Activated CD4-positive, alpha-beta T cell treated with anti-CD3 and anti-CD28 coated beads for 36 hours (primary cell): ENCODE data around the gene PPP1CA. TPM values are rescaled to one million over a fixed set of nuclear protein-coding genes. Genes with fewer than 3 reads are reported as not detected.

Source experiments
- ATAC-seq: fragments of 200-7000 bp; cut with Tn5 transposase; one replicate; pipeline ENCODE4 v1.10.0; 2021; ENCODE audit warnings: mild to moderate bottlenecking, moderate library complexity
- CTCF ChIA-PET: fragments of 350-600 bp; sonication (Branson Sonifier 250); formaldehyde crosslinking; loops from one replicate; lab custom pipeline; 2021; ENCODE audit warnings: antibody characterized with exemption; lab: Charles Lee
- POLR2A ChIA-PET: fragments of 350-600 bp; sonication (Branson Sonifier 250); formaldehyde crosslinking; loops from one replicate; lab custom pipeline; 2021; ENCODE audit warnings: antibody characterized with exemption, inconsistent platforms; lab: Charles Lee
- DNase-seq: peaks from one replicate; pipeline ENCODE4 v3.0.0-alpha.2; 2020
- H3K27ac Mint-ChIP-seq: one replicate; pipeline ENCODE4 v1.8.0; 2021; ENCODE audit warnings: mixed read lengths
- H3K27me3 Mint-ChIP-seq: one replicate; pipeline ENCODE4 v1.8.0; 2021; ENCODE audit warnings: mixed read lengths
- H3K36me3 Mint-ChIP-seq: one replicate; pipeline ENCODE4 v1.8.0; 2021; ENCODE audit warnings: low read depth, mixed read lengths
- H3K4me1 Mint-ChIP-seq: one replicate; pipeline ENCODE4 v1.8.0; 2021; ENCODE audit warnings: mixed read lengths
- H3K4me3 Mint-ChIP-seq: one replicate; pipeline ENCODE4 v1.8.0; 2021; ENCODE audit warnings: mild to moderate bottlenecking, moderate library complexity, mixed read lengths
- H3K9me3 Mint-ChIP-seq: one replicate; pipeline ENCODE4 v1.8.0; 2021; ENCODE audit warnings: low read depth, mixed read lengths
- intact Hi-C, 2 experiments: fragments of 100-400 bp; cut with DNase I in 1 of 2; cut with micrococcal nuclease in 1 of 2; formaldehyde crosslinking; loops; one replicate each; pipeline versions ENCODE4 v1.14.2 to v1.15.1; 2022 to 2024; cut with DNase I, micrococcal nuclease
- total RNA-seq, 2 experiments: library from RNA; stranded (reverse); gene quantifications; one replicate each; pipeline ENCODE4 v1.2.3, GENCODE V29; 2021

Gene PPP1CA
- total RNA-seq, 2 experiments from 2014 or later = 199 to 227 TPM

DNA sequence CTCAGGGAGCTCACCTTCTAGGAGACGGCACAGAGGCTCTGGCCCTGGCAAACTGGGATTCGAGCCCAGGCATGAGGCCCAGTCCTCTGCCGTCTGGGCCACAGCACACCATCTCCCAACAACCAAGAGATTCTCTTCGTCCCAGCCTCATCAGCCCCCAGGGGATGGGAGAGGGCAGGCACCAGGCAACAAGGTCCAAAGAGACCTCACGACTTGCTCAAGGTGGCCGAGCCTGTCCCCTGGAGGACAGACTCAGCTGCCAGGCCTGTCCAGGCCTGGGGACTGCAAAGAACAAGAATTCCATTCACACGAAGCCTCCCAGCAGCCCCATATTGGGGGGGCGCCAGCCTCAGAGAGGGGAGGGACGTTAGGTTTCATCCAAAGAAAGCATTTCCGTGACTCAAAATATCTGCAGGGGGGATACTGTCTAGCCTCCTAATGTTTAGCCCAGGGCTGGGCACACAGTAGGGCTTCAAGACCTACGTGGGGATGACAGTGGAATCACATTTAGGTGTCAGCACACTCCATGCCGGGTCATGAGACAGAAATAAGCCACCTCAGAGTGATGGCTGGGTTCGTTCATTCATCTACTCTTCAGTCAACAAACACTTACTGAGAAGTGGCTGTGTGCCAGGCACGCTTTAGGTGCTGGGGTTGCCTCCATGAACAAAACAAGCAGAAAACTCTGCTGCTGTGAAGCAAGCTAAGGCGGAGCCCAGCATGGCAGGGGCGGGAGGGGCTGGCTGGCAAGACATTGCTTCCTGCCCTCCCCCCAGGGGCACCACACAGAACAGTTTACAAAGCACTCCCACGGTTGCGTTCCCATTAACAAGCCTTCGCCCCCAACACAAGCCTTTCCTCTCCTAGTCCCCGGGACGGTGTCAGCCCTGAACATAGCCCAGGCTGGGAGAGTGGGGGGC lies 15.0 kb upstream of the PPP1CA start:
- intact Hi-C loops = loop anchor here in 1 of 2 experiments (1.0 kb wide), 1 partner anchor 9 kb away; no protein-coding TSS in a partner anchor
- Mint-ChIP-seq H3K27me3 (no peaks in the 10 kb centered on the region), H3K4me1 (peaks cover 68% of the 10 kb centered on the region), H3K27ac (peak overlapping the region; percentile 79), H3K4me3 (peak overlapping the region; percentile 1), H3K36me3 (no peaks in the 10 kb centered on the region), H3K9me3 (no peaks in the 10 kb centered on the region)
- ChIA-PET POLR2A (interaction anchor here (0.7 kb wide), 1 partner anchor 68 kb away, joined by 3 read pairs; no protein-coding TSS in a partner anchor), CTCF (interaction anchor here (0.7 to 1.4 kb wide), 3 partner anchors 21 to 67 kb away, joined by 3 to 6 read pairs (median 4); no protein-coding TSS in a partner anchor)
- DNase-seq = peak; percentile 81
- peak; percentile 7 for ATAC-seq

DNA sequence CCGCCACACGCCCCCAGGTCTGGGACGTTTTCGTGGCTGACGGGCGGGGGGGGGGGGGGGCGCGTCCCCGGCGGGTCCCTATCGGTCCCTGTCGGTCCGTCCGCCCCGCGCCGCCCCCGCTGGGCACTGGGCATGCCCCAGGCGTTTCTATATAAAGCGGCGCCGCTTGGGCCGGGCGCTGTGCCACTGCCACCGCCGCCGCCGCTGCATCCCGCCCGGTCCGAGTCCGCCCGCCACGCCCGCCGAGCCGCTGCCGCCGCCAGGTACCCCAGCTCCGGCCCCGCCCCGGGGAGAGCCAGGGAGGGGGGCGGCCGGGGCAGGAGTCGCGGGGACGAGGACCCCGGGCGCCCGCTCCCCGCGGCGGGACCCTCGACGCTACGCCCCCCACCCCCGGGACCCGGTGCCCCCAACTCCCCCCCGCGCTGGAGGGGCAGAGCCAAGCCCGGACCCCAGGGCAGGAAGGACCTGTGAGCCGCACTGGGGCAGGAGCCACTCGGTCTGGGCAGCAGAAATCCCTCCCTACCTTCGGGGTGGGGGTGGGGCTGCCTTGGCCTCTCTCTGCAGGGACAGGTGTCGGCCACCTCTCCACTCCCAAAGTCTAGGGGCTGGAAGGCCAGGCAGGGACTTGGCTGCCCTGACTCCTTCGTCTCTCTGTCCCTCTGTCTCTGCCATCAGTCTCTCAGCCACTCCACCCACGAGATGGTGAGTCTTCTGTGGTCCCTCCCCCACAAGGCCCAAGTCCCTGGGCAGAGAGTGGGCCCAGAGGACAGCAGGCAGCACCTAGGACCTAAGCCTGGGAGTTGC lies 14.0 kb upstream of the PPP1CA start, which contains the start of gene CARNS1:
Gene CARNS1, plus strand, starts transcription at position 178 of the 804 bp plus-strand sequence. Its CDS starts 522 bp downstream, at position 700.
- no peaks in the 10 kb centered on the region for H3K36me3 Mint-ChIP-seq
- intact Hi-C loops = loop anchor here in 1 of 2 experiments (1.0 kb wide), 1 partner anchor 8 kb away; no protein-coding TSS in a partner anchor
- H3K27me3 Mint-ChIP-seq = no peaks in the 10 kb centered on the region
- ChIA-PET POLR2A (interaction anchor here (0.6 kb wide), 1 partner anchor 19 kb away, joined by 3 read pairs; no protein-coding TSS in a partner anchor), CTCF (no interaction called here)
- H3K27ac Mint-ChIP-seq = peak within 1 kb of the TSS; percentile 79
- ATAC-seq (no peak), DNase-seq (peak; percentile 45)
- H3K4me3 Mint-ChIP-seq = peak within 1 kb of the TSS; percentile 60
- peaks cover 73% of the 10 kb centered on the region for H3K4me1 Mint-ChIP-seq
- H3K9me3 Mint-ChIP-seq = no peaks in the 10 kb centered on the region

DNA sequence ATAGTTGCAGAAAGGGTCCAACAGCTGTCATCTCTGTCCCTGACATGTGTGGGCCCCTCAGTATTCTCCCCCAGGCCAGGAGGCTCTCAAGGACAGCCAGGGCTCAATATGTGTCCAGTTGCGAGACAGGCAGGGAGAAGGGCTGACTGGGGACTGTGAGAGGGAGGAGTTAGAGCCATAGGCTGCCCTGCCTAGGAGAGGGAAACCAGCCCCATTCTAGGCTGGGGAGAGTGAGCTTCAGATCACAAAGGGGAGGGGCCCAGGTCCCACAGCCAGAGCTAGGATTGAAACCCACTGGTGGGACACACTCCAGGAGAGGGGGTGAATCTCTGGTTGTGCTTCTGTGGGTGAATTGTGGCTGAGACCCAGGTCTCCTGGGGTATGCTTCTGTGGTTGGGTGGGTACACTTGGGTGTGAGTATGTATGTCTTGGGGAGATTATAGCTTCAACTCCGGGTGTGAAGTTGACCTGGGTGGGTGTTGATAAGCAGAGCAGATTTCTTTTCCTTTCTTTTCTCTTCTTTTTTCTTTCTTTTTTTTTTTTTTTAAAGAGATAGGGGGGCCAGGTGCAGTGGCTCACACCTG lies 11.7 kb upstream of the PPP1CA start:
- ATAC-seq (no peak), DNase-seq (peak; percentile 21)
- intact Hi-C loops = no loop called here
- Mint-ChIP-seq H3K4me1 (peaks cover 76% of the 10 kb centered on the region), H3K4me3 (no peak overlapping the region), H3K27me3 (no peaks in the 10 kb centered on the region), H3K27ac (peak overlapping the region; percentile 16), H3K9me3 (no peaks in the 10 kb centered on the region), H3K36me3 (peaks cover 10% of the 10 kb centered on the region)
- POLR2A ChIA-PET = interaction anchor here (0.5 to 0.7 kb wide), 5 partner anchors 8 to 171 kb away, joined by 3 to 6 read pairs (median 4); partner anchors contain the start of gene GSTP1
- CTCF ChIA-PET = interaction anchor here (0.6 to 1.9 kb wide), 8 partner anchors 10 to 75 kb away, joined by 3 to 8 read pairs (median 3); partner anchors contain the start of genes PPP1CA and TBC1D10C

GRCh38 chr11:67412495-67413179 lies 11.0 kb upstream of the PPP1CA start:
- Mint-ChIP-seq H3K9me3 (no peaks in the 10 kb centered on the region), H3K27ac (peak overlapping the region; percentile 42), H3K4me3 (no peak overlapping the region), H3K36me3 (peaks cover 15% of the 10 kb centered on the region), H3K27me3 (no peaks in the 10 kb centered on the region), H3K4me1 (peaks cover 76% of the 10 kb centered on the region)
- ATAC-seq (no peak), DNase-seq (peak; percentile 24)
- intact Hi-C loops = no loop called here
- ChIA-PET CTCF (interaction anchor here (0.6 to 1.9 kb wide), 7 partner anchors 9 to 75 kb away, joined by 3 to 8 read pairs (median 3); partner anchors contain the start of genes PPP1CA and TBC1D10C), POLR2A (interaction anchor here (0.7 kb wide), 1 partner anchor 10 kb away, joined by 3 read pairs; no protein-coding TSS in a partner anchor)

- intact Hi-C loops = no loop called here
- Mint-ChIP-seq H3K27me3 (no peaks in the 10 kb centered on the region), H3K4me1 (peaks cover 79% of the 10 kb centered on the region), H3K9me3 (no peaks in the 10 kb centered on the region), H3K4me3 (no peak overlapping the region), H3K36me3 (peaks cover 22% of the 10 kb centered on the region), H3K27ac (peak overlapping the region; percentile 17)
- POLR2A ChIA-PET = no interaction called here
- peak; percentile 46 for DNase-seq
- peak; percentile 14 for ATAC-seq
- CTCF ChIA-PET = interaction anchor here (1.2 to 1.9 kb wide), 2 partner anchors 10 to 55 kb away, joined by 3 to 8 read pairs; partner anchors contain the start of gene PPP1CA
These were observed 10.1 kb upstream of the PPP1CA start for GRCh38 chr11:67411785-67412152.

GRCh38 chr11:67410984-67411784 lies 9.5 kb upstream of the PPP1CA start:
- POLR2A ChIA-PET = no interaction called here
- Mint-ChIP-seq H3K27me3 (no peaks in the 10 kb centered on the region), H3K36me3 (peaks cover 27% of the 10 kb centered on the region), H3K4me1 (peaks cover 79% of the 10 kb centered on the region), H3K9me3 (no peaks in the 10 kb centered on the region), H3K4me3 (no peak overlapping the region), H3K27ac (no peak overlapping the region)
- ATAC-seq (no peak), DNase-seq (no peak)
- intact Hi-C loops = no loop called here
- CTCF ChIA-PET = interaction anchor here (1.2 to 1.9 kb wide), 2 partner anchors 10 to 56 kb away, joined by 3 to 8 read pairs; partner anchors contain the start of gene PPP1CA

DNA sequence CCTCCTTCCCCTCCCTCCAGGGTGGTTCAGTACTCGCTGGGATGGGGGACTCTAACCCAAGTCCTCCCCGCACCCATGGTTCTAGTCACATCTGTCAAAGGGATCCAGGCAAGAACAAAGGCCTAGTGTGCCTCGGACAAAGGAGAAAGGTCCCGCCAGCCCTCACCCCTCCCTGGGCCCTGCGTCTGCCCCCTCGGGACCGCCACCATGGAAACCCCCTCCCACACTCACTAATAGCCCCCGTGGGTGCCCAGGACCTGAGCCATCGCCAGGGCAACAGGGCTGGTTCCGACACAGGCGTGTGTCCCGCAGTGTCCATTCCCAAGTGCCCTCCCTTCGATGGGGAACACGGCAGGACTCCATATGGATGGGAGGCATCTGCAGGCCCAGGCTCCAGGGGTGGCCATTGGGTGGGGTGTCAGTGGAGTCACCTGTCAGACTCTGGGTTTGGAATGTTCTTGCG lies 8.7 kb upstream of the PPP1CA start:
- intact Hi-C loops = no loop called here
- no peaks in the 10 kb centered on the region for H3K27me3 Mint-ChIP-seq
- H3K36me3 Mint-ChIP-seq = peaks cover 34% of the 10 kb centered on the region
- H3K4me3 Mint-ChIP-seq = peak overlapping the region; percentile 85
- H3K27ac Mint-ChIP-seq = peak overlapping the region; percentile 58
- CTCF ChIA-PET = no interaction called here
- DNase-seq = no peak
- peaks cover 80% of the 10 kb centered on the region for H3K4me1 Mint-ChIP-seq
- no peak for ATAC-seq
- no peaks in the 10 kb centered on the region for H3K9me3 Mint-ChIP-seq
- POLR2A ChIA-PET = no interaction called here

DNA sequence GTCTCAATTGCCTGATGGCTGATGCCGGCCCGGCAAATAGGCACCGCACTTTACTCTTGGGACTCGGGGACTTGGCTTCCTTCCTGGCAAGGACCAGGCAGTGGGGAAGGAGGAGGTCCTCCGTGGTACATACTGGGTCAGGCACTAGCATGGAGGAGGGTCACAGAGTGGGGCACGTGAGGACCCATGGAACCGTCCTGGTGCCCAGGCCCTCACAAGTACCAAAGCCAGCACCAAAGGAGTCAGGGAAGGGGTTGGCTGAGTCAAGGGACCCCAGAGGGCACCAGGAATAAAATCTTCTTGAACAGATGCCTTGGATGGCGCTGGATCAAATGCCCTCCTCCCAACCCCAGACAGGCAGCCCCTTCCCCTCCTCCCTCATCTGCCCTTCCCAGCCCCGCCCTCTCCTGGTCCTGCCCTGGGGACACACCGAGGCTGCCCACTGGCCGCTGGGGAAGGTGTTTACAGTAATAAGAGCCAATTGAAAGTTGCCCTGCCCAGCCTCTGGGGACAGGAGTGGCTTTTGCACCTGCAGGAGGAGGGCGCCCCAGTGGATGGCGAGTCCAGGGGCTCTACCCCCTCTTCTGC lies 8.2 kb upstream of the PPP1CA start:
- ChIA-PET POLR2A (interaction anchor here (3.0 kb wide), 1 partner anchor 8 kb away, joined by 13 read pairs; no protein-coding TSS in a partner anchor), CTCF (interaction anchor here (0.9 to 2.1 kb wide), 3 partner anchors 9 to 80 kb away, joined by 3 to 10 read pairs (median 4); no protein-coding TSS in a partner anchor)
- peak overlapping the region; percentile 85 for H3K4me3 Mint-ChIP-seq
- intact Hi-C loops = loop anchor here in 1 of 2 experiments (10.0 kb wide), 1 partner anchor 715 kb away; the partner anchor contains the start of gene CHKA
- H3K9me3 Mint-ChIP-seq = no peaks in the 10 kb centered on the region
- H3K4me1 Mint-ChIP-seq = peaks cover 76% of the 10 kb centered on the region
- ATAC-seq (no peak), DNase-seq (peak; percentile 44)
- H3K27me3 Mint-ChIP-seq = no peaks in the 10 kb centered on the region
- peaks cover 39% of the 10 kb centered on the region for H3K36me3 Mint-ChIP-seq
- peak overlapping the region; percentile 87 for H3K27ac Mint-ChIP-seq

- intact Hi-C loops = loop anchor here in 1 of 2 experiments (10.0 kb wide), 1 partner anchor 716 kb away; the partner anchor contains the start of gene CHKA
- H3K4me1 Mint-ChIP-seq = peaks cover 74% of the 10 kb centered on the region
- peaks cover 43% of the 10 kb centered on the region for H3K36me3 Mint-ChIP-seq
- ChIA-PET POLR2A (interaction anchor here (0.9 to 3.0 kb wide), 2 partner anchors 9 to 27 kb away, joined by 3 to 13 read pairs; no protein-coding TSS in a partner anchor), CTCF (interaction anchor here (0.7 to 2.1 kb wide), 6 partner anchors 9 to 141 kb away, joined by 3 to 10 read pairs (median 3); no protein-coding TSS in a partner anchor)
- ATAC-seq (peak; percentile 62), DNase-seq (peak; percentile 84)
- no peaks in the 10 kb centered on the region for H3K9me3 Mint-ChIP-seq
- peak overlapping the region; percentile 87 for H3K27ac Mint-ChIP-seq
- H3K27me3 Mint-ChIP-seq = no peaks in the 10 kb centered on the region
- peak overlapping the region; percentile 85 for H3K4me3 Mint-ChIP-seq
These were observed 7.6 kb upstream of the PPP1CA start for GRCh38 chr11:67409261-67409666.
